ENCODE data around the gene ST6GAL1. TPM values are rescaled to one million over a fixed set of nuclear protein-coding genes. Genes with fewer than 3 reads are reported as not detected.

Gene ST6GAL1
- polyA plus RNA-seq, 1 of the 3 experiments (the other 2 are of a cell fraction): 3.9 TPM

DNA sequence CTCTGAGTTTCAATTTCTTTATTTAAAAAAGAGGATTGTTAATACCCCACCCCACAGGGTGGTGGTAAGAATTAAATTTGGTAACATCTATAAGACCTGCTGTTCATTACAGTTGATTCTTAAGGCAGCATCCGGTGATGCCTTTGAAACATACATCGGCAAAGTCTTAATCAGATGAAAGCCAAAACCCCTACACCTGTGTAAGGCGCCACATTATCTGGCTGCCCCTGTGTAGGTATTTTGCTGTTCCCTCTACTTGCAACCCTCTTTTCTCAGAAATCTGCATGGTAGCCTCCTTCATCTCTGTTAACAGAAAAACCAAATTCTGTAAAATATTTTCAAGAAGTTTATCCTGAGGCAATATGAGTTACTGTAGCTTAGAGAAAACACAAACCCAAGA is 90.0 kb downstream of the ST6GAL1 start:
- 87% methylated on average over 3 of the region's 3 CpGs for WGBS (ENCODE audit: low lambda C conversion rate)
- no peak for TF ChIP-seq NFIC (IDR thresholded peaks at IDR 0.05; ENCODE audit: borderline replicate concordance)
- TF ChIP-seq CHD2 (IDR thresholded peaks at IDR 0.05; ENCODE audit: low read length, partially characterized antibody): no peak
- no peak for TF ChIP-seq FOXM1 (IDR thresholded peaks at IDR 0.05; ENCODE audit: low read depth)
- TF ChIP-seq ELF1 (IDR thresholded peaks at IDR 0.05): no peak
- TF ChIP-seq, protein P1, sequence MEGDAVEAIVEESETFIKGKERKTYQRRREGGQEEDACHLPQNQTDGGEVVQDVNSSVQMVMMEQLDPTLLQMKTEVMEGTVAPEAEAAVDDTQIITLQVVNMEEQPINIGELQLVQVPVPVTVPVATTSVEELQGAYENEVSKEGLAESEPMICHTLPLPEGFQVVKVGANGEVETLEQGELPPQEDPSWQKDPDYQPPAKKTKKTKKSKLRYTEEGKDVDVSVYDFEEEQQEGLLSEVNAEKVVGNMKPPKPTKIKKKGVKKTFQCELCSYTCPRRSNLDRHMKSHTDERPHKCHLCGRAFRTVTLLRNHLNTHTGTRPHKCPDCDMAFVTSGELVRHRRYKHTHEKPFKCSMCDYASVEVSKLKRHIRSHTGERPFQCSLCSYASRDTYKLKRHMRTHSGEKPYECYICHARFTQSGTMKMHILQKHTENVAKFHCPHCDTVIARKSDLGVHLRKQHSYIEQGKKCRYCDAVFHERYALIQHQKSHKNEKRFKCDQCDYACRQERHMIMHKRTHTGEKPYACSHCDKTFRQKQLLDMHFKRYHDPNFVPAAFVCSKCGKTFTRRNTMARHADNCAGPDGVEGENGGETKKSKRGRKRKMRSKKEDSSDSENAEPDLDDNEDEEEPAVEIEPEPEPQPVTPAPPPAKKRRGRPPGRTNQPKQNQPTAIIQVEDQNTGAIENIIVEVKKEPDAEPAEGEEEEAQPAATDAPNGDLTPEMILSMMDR (IDR thresholded peaks at IDR 0.05): no peak
- TF ChIP-seq TEAD4 (IDR thresholded peaks at IDR 0.05; ENCODE audit: borderline replicate concordance, insufficient read depth): no peak
- TF ChIP-seq RCOR1 (IDR thresholded peaks at IDR 0.05; ENCODE audit: low read length): no peak
- no peak for TF ChIP-seq SIN3A (IDR thresholded peaks at IDR 0.05; ENCODE audit: borderline replicate concordance, low read depth, low read length)
- TF ChIP-seq RXRA (IDR thresholded peaks at IDR 0.05; ENCODE audit: borderline replicate concordance, low read depth): no peak
- TF ChIP-seq RFX5 (IDR thresholded peaks at IDR 0.05; ENCODE audit: low read length): no peak
- CTCF ChIA-PET: no interaction called here

DNA sequence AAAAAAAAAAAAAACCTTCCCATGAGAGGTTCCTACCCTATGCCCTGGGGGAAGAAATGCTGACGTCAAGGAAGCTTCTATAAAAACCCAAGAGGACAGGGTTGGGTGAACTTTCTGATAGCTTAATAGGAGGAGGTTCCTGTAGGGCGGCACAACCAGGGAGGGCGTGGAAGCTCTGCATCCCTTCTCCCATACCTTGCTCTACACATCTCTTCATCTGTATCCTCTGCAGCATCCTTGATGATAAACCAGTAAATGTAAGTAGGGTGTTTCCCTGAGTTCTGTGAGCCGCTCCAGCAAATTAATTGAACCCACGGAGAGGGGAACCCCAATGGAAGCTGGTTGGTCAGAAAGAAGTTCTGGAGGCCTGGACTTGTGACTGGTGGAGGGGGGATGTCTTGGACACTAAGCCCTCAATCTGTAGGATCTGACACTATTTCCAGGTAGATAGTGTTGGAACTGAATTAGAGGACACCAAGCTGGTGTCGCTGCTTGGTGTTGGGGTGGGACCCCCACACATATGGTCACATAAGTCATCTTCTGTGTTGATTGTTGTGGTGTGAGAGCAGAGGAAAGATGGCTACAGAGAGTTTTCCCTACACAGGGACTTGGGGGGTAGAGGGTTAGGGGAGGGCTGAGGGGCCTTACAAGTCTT is 91.5 kb downstream of the ST6GAL1 start:
- Histone ChIP-seq H3K79me2 (ENCODE audit: insufficient read depth) (no peaks in the 10 kb centered on the region), H4K20me1 (ENCODE audit: insufficient read depth) (no peaks in the 10 kb centered on the region), H3F3A (replicated peaks; ENCODE audit: insufficient read depth) (no peaks in the 10 kb centered on the region), H3K9me3 (no peaks in the 10 kb centered on the region), H3K4me1 (ENCODE audit: control insufficient read depth in 1 of 2, insufficient read depth in 2 of 2, low read depth in 1 of 2, low read length in 1 of 2) (peaks cover 0 to 9% of the 10 kb centered on the region in 2 experiments; a peak in 2 of 4 replicates), H3K27ac (ENCODE audit: low read depth in 2 of 2, low read length in 1 of 2) (no peak overlapping the region), H3K4me2 (no peak overlapping the region), H3K27me3 (ENCODE audit: insufficient read depth) (no peaks in the 10 kb centered on the region), H3K36me3 (replicated peaks in 1 of 2; ENCODE audit: control insufficient read depth in 1 of 2, insufficient read depth in 2 of 2, low read length in 1 of 2) (no peaks in the 10 kb centered on the region), H3K4me3 (ENCODE audit: low read depth in 2 of 2, low read length in 1 of 2) (no peak overlapping the region), H2AFZ (ENCODE audit: low read depth) (no peak overlapping the region), H3K9me2 (no peaks in the 10 kb centered on the region), H3K9ac (no peak overlapping the region)
- CTCF ChIA-PET: no interaction called here
- WGBS (ENCODE audit: low lambda C conversion rate): 86% methylated on average over 6 of the region's 6 CpGs
- no peak for DNase-seq
- POLR2A ChIA-PET: no interaction called here
- no peak for TF ChIP-seq RAD21 (IDR thresholded peaks at IDR 0.05; ENCODE audit: low read length)
- TF ChIP-seq, protein P2, sequence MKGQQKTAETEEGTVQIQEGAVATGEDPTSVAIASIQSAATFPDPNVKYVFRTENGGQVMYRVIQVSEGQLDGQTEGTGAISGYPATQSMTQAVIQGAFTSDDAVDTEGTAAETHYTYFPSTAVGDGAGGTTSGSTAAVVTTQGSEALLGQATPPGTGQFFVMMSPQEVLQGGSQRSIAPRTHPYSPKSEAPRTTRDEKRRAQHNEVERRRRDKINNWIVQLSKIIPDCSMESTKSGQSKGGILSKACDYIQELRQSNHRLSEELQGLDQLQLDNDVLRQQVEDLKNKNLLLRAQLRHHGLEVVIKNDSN (IDR thresholded peaks at IDR 0.05; ENCODE audit: borderline replicate concordance, low read depth): no peak

More for the DNA sequence above, 90.0 kb downstream of the ST6GAL1 start:
- peaks cover 0 to under 1% of the 10 kb centered on the region in 2 experiments; a peak in 1 of 4 replicates for H3K4me1 ChIP-seq (ENCODE audit: control insufficient read depth in 1 of 2, insufficient read depth in 2 of 2, low read depth in 1 of 2, low read length in 1 of 2)
- H3K4me2 ChIP-seq: no peak overlapping the region
- no peak overlapping the region for H3K4me3 ChIP-seq (ENCODE audit: low read depth in 2 of 2, low read length in 1 of 2)
- H3K27ac ChIP-seq (ENCODE audit: low read depth in 2 of 2, low read length in 1 of 2): no peak overlapping the region
- no peaks in the 10 kb centered on the region for H3K9me3 ChIP-seq
- no peaks in the 10 kb centered on the region for H3K79me2 ChIP-seq (ENCODE audit: insufficient read depth)
- H3K27me3 ChIP-seq (ENCODE audit: insufficient read depth): no peaks in the 10 kb centered on the region
- no peak overlapping the region for H3K9ac ChIP-seq
- DNase-seq: no peak
- no peaks in the 10 kb centered on the region for H3K36me3 ChIP-seq (replicated peaks in 1 of 2; ENCODE audit: control insufficient read depth in 1 of 2, insufficient read depth in 2 of 2, low read length in 1 of 2)
- H3K9me2 ChIP-seq: no peaks in the 10 kb centered on the region
- H2AFZ ChIP-seq (ENCODE audit: low read depth): no peak overlapping the region
- POLR2A ChIA-PET: no interaction called here
- no peaks in the 10 kb centered on the region for H3F3A ChIP-seq (replicated peaks; ENCODE audit: insufficient read depth)
- H4K20me1 ChIP-seq (ENCODE audit: insufficient read depth): no peaks in the 10 kb centered on the region

Data from SK-N-SH (cell line).